Vagina (tissue), 2 donors: ENCODE results near the gene GRAP.

Source experiments
- POLR2A ChIP-seq, 2 donors: fragments of 450-650 bp; IDR thresholded peaks; one replicate each; pipeline ENCODE4 v1.6.1; 2017; ENCODE audit warnings: antibody characterized with exemption in 2 of 2, mild to moderate bottlenecking in 2 of 2, moderate library complexity in 2 of 2
- POLR2AphosphoS5 ChIP-seq, 2 donors: sonication (generic); formaldehyde crosslinking; IDR thresholded peaks; one replicate each; pipeline ENCODE4 v1.9.0; 2017; ENCODE audit warnings: antibody characterized with exemption in 2 of 2, mild to moderate bottlenecking in 2 of 2, low read depth in 1 of 2; ENCODE audit not compliant: insufficient read depth in 1 of 2

- no peak for TF ChIP-seq POLR2A (IDR thresholded peaks at IDR 0.05)
- no peak for TF ChIP-seq POLR2AphosphoS5 (IDR thresholded peaks at IDR 0.05; ENCODE audit: insufficient read depth in 1 of 2, low read depth in 1 of 2)
These were observed 24.0 kb downstream of the GRAP start for GRCh38 chr17:19022747-19023146.
